ENCODE measurements around the gene SLC44A5.
"Not testable (repeated sequence)": the region's sequence is repeated elsewhere in the genome, so short reads cannot be mapped to it uniquely, and the experiment has no call there.

Gene SLC44A5

GRCh38 chr1:75353051-75353450 is 257.9 kb downstream of the SLC44A5 start:
- no peak for DNase-seq

- no peak for DNase-seq
Observed at GRCh38 chr1:75345538-75346292, 265.2 kb downstream of the SLC44A5 start.

GRCh38 chr1:75342786-75343185 is 268.1 kb downstream of the SLC44A5 start:
- no peak for DNase-seq

GRCh38 chr1:75341537-75341936 is 269.4 kb downstream of the SLC44A5 start:
- DNase-seq: no peak

GRCh38 chr1:75338616-75339483 is 272.1 kb downstream of the SLC44A5 start:
- DNase-seq: no peak

GRCh38 chr1:75334876-75335389 is 276.0 kb downstream of the SLC44A5 start:
- no peak for DNase-seq

- no peak for DNase-seq
Observed at GRCh38 chr1:75330624-75331023, 280.3 kb downstream of the SLC44A5 start.

- no peak for DNase-seq
Observed at GRCh38 chr1:75328691-75329090, 282.2 kb downstream of the SLC44A5 start.

- DNase-seq: no peak
Observed at GRCh38 chr1:75327395-75327794, 283.5 kb downstream of the SLC44A5 start.

- DNase-seq: no peak
Observed at GRCh38 chr1:75317976-75318375, 292.9 kb downstream of the SLC44A5 start.

- no peak for DNase-seq
Observed at GRCh38 chr1:75316230-75316629, 294.7 kb downstream of the SLC44A5 start.

- no peak for DNase-seq
Observed at GRCh38 chr1:75312620-75313019, 298.3 kb downstream of the SLC44A5 start.

- DNase-seq: no peak
Observed at GRCh38 chr1:75310067-75310466, 300.8 kb downstream of the SLC44A5 start.

GRCh38 chr1:75308365-75308764 is 302.5 kb downstream of the SLC44A5 start:
- DNase-seq: no peak

- no peak for DNase-seq
Observed at GRCh38 chr1:75305061-75305460, 305.9 kb downstream of the SLC44A5 start.

- DNase-seq: peak; percentile 67
Observed at GRCh38 chr1:75293270-75293669, 317.6 kb downstream of the SLC44A5 start.

- DNase-seq: no peak
Observed at GRCh38 chr1:75292013-75292412, 318.9 kb downstream of the SLC44A5 start.

- DNase-seq: no peak
Observed at GRCh38 chr1:75276385-75276784, 334.5 kb downstream of the SLC44A5 start.

GRCh38 chr1:75275631-75276030 is 335.3 kb downstream of the SLC44A5 start:
- no peak for DNase-seq

- no peak for DNase-seq
Observed at GRCh38 chr1:75274920-75275506, 335.9 kb downstream of the SLC44A5 start.

GRCh38 chr1:75273110-75273509 is 337.8 kb downstream of the SLC44A5 start:
- DNase-seq: no peak

GRCh38 chr1:75265792-75266191 is 345.1 kb downstream of the SLC44A5 start:
- DNase-seq: peak; percentile 19

- no peak for DNase-seq
Observed at GRCh38 chr1:75264112-75264511, 346.8 kb downstream of the SLC44A5 start.

GRCh38 chr1:75263616-75264015 is 347.3 kb downstream of the SLC44A5 start:
- DNase-seq: not testable (repeated sequence)
